Activated CD8-positive, alpha-beta memory T cell treated with anti-CD3 and anti-CD28 coated beads for 48 hours (primary cell): ENCODE data around the gene ELANE.
"Not testable (repeated sequence)": the region's sequence is repeated elsewhere in the genome, so short reads cannot be mapped to it uniquely, and the experiment has no call there.

Experiments used
- DNase-seq, 3 experiments: peaks; one replicate each; pipeline ENCODE4 v3.0.0-alpha.2; 2020; ENCODE audit warnings: low read depth in 2 of 3, low spot score in 2 of 3

Gene ELANE

GRCh38 chr19:814152-815078, 37.7 kb upstream of the ELANE start:
- DNase-seq = no peak

- DNase-seq = no peak
These were observed 36.9 kb upstream of the ELANE start for GRCh38 chr19:815079-815774.

GRCh38 chr19:815775-816499, 36.2 kb upstream of the ELANE start:
- DNase-seq = no peak

- no peak for DNase-seq
These were observed 35.6 kb upstream of the ELANE start for GRCh38 chr19:816500-816857.

- not testable (repeated sequence) for DNase-seq
These were observed 31.9 kb upstream of the ELANE start for GRCh38 chr19:820212-820611.

- DNase-seq = no peak
These were observed 30.8 kb upstream of the ELANE start for GRCh38 chr19:821231-821824.

- DNase-seq = no peak
These were observed 30.1 kb upstream of the ELANE start, which contains the start of gene PLPPR3 for GRCh38 chr19:821825-822503. Gene PLPPR3 (minus strand): TSS chr19:821955. CDS start chr19:821559, 396 bp downstream.

- no peak for DNase-seq
These were observed 28.5 kb upstream of the ELANE start for GRCh38 chr19:823565-824121.

GRCh38 chr19:824885-825284, 27.2 kb upstream of the ELANE start:
- DNase-seq = no peak

- DNase-seq = no peak
These were observed 26.0 kb upstream of the ELANE start for GRCh38 chr19:825897-826644.

GRCh38 chr19:827314-827709, 24.8 kb upstream of the ELANE start:
- no peak for DNase-seq

- DNase-seq = no peak
These were observed 24.3 kb upstream of the ELANE start, which contains the start of gene AZU1 for GRCh38 chr19:827710-828321. Gene AZU1 (plus strand): TSS chr19:827837. CDS start chr19:827847, 10 bp downstream.

GRCh38 chr19:829129-829758, 22.9 kb upstream of the ELANE start:
- DNase-seq = no peak

GRCh38 chr19:831407-832369, 20.4 kb upstream of the ELANE start:
- no peak for DNase-seq

GRCh38 chr19:834216-834615, 17.9 kb upstream of the ELANE start:
- DNase-seq = no peak

- DNase-seq = no peak
These were observed 16.8 kb upstream of the ELANE start for GRCh38 chr19:835210-835810.
